ENCODE results near the gene TGFBR1. TPM values are rescaled to one million over a fixed set of nuclear protein-coding genes. Genes with fewer than 3 reads are reported as not detected.

TGFBR1 gene
- 10 to 100 TPM; 85.0 to 91.6 TPM for total RNA-seq
- long read RNA-seq, donor 1, full-length matches to known transcripts, result 14 of 33 reads
- long read RNA-seq, donor 1, partial matches to known transcripts, result 3 of 33 reads
- long read RNA-seq, donor 1, other reads (novel, unspliced or antisense), result 16 of 33 reads
- long read RNA-seq, donor 2, partial matches to known transcripts, result 0 of 8 reads
- long read RNA-seq, donor 2, other reads (novel, unspliced or antisense), result 8 of 8 reads

DNA sequence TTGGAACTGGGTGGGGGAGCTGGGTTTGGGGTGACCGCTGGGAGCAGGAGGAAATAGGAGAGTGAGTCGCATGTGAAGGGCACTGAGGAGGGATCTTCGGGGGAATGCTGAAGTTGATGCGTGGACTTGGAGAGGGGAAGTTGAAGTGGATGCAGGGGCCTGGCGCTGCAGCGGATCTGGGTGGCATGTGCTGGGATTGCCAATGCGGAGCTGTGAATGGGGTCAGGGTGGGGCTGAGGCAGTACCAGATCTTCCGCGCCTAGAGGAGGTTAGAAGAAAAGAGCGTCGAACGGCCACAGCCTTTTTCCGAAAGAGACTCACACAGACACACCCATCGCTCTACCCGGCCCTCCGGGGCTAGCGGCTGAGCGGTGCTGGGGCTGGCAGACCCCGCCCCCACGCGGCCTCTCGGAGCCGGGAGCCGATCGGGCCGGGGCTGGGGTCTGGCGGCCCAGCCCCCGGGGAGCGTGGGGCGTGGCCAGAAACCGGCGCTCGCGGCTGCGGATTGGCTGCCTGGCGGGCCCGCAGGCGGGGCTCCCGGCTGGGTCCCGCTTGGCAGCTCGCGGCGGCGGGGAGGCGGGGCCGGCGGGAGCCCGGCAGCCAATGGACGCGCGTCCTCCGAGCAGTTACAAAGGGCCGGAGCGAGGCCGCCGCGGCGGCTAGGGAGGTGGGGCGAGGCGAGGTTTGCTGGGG, at the start of gene TGFBR1:
Gene TGFBR1, plus strand, starts transcription at position 655 of the 693 bp plus-strand sequence. CDS start 93 bp downstream, outside the sequence.
- intact Hi-C loops (cut with DNase I), result no loop called here
- peak; percentile 98 for DNase-seq (ENCODE audit: low spot score)

DNA sequence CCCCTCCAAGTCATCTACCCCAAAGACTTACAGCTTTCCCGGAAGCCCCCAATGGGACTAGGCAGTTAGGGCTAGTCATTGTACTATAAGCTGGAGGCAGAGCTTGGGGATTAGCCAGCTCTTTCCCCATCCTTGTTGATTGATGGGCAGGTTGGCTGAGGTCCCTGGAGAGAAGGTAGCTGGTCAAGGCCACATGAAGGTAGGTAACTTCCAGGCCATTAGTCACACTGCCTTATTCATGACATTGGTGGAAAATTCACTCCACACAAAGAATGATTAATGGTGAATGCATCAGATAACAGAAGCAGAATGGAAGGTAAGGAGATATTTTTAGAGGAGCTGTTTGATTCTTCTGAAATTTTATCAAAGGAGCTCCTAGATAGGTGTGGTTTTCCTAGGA, 49.5 kb upstream of the TGFBR1 start:
- no peak for DNase-seq (ENCODE audit: low spot score)
- intact Hi-C loops (cut with DNase I), result loop anchor here in 1 of 2 donors (5.0 kb wide), 1 partner anchor 938 kb away; the partner anchor contains the start of gene TRIM14

DNA sequence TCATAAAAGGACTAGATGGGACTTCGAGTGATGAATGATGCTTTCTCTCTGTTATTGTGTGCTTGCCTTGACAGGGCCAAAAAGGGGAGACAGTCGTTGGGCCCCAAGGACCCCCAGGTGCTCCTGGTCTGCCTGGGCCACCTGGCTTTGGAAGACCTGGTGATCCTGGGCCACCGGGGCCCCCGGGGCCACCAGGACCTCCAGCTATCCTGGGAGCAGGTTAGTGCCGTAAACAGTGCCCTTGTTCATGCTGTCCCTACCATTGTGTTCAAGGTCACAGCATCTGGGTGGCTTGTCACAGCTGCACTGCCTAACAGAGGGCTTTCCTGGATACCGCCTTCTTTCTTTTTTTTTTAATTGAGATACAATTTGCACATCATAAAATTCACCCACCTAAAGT, 48.7 kb upstream of the TGFBR1 start:
- intact Hi-C loops (cut with DNase I), result loop anchor here in 1 of 2 donors (5.0 kb wide), 1 partner anchor 939 kb away; the partner anchor contains the start of gene TRIM14
- no peak for DNase-seq (ENCODE audit: low spot score)

DNA sequence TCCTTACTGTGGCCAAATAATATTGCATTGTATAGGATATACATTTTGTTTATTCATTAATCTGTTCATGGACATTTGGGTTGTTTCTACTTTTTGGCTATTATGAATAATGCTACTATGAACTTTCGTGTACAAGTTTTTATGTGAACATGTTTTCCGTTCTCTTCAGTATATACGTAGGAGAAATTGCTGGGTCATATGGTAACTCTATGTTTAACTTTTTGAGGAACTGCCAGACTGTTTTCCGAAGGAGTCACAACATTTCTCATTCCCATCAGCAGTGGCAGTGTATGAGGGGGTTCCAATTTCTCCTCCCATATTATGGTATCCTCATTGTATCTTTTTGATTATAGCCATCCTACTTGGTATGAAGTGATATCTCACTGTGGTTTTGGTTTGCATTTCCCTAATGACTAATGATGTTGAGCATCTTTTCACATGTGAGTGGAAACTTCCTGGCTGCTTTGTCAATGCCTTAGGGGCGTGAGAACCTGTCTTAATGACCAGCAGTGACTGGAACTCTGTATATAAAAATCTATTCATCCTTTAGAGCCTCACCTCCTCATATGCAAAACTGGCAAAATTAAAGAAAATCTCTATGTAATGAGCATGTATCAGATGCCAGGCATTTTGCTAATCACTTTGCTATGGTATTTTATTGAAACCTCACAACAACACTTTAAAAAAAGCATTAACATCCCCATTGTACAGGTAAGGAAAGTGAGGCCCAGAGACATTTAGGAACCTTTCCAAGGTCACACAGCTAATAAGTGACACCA, 47.8 kb upstream of the TGFBR1 start:
- DNase-seq (ENCODE audit: low spot score), result no peak
- intact Hi-C loops (cut with DNase I), result loop anchor here in 1 of 2 donors (5.0 kb wide), 1 partner anchor 940 kb away; the partner anchor contains the start of gene TRIM14

DNA sequence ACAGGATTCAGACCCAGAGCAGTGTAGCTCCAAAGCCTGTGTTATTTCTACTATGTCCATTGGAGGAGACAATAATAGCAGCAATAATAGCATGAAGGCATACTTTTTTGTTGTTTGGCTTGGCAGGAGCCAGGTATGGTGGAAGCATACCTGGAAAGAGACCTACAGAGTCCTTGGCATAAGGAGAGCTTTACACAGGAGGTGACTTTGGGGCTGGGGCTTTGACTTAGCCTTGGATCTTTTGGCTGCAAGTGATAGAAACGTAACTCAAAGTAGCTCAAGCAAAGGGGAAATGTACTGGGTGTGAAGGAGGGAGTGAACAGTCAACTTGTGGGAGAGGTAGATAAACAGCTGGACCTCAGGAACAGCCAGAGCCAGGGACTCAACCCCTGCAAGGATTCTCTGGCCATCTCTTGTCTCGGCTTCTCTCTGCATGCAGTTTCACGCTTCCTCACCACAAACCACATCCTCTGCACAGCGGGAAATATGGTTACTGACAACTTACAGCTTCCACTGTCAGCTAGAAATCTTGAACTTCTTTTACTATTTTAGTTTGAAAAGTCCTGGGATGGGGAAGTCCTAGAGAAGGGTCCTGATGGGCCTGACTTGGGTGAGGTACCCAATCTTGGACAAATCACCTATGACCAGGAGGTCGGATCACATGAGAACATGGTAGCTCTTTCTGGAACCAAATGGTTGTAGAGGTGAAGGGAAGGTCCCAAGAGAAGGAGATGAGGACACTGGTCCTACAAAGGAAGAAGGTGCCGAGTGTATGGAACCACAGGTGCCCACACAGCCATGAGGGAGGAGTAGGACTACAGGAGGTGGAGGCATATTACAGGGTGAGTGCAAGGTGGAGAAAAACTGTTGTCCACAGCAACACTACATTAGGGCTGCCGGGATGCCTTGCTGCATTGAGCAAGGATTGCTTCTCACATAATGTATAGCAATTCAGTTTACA, 47.0 kb upstream of the TGFBR1 start:
- intact Hi-C loops (cut with DNase I), result loop anchor here in 1 of 2 donors (5.0 kb wide), 1 partner anchor 941 kb away; the partner anchor contains the start of gene TRIM14

DNA sequence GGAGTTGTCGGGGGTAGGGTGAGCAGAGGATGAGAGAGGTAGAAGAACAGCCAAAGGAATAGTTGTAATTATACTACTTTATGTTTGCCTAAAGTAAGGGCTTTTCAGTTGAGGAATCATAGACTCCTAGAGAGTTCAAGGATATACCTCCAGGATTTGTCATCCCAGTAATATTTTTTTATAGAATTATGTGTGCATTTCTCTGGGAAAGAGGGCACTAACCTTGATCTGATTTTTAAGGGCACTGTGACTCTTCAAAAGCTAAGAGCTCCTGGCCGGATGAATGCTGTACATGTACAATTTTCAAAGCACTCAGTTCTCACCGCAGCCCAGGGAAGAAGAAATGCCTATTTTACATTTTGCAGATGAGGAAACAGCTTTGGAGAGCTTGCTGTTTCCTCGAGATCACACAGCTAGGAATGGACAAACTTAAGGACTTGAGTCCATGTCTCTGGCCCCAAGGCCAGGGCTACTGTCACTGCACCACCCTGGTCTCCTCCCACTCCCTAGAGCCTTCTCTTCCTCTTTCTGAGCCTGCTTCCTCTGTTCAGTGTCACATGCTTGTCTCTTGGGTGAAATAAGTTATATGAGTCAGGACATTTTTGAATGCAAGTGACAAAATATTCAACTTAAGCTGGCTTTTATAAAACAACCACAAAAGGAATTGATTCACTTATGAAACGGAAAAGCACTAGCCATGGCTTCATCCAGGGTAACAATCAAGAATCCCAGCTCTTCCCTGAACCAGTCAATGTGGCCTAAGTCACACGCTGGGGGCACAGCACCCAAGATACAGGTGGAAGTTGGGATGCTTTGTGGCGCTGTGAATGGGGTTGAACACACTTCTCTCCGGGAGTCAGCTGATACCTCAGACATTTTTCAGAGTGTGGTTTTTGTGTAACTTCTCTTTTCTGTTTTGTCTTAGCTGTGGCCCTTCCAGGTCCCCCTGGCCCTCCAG, 45.7 kb upstream of the TGFBR1 start:
- intact Hi-C loops (cut with DNase I), result loop anchor here in 1 of 2 donors (5.0 kb wide), 1 partner anchor 942 kb away; the partner anchor contains the start of gene TRIM14
- no peak for DNase-seq (ENCODE audit: low spot score)

More for the DNA sequence above, 47.0 kb upstream of the TGFBR1 start:
- no peak for DNase-seq (ENCODE audit: low spot score)

DNA sequence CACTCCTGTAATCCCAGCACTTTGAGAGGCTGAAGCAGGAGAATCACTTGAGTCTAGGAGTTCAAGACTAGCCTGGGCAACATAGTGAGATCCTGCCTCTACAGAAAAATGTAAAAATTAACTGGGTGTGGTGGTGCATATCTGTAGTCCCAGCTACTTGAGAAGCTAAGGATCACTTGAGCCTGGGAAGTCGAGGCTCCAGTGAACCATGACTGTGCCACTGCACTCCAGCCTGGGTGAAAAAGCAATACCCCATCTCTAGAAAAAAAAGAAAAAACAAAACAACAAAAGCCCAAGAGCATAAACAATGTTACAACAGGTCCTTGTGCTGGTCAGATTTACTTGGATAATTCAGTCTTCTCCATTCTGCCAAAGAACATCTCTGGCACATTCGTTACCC, 44.3 kb upstream of the TGFBR1 start:
- DNase-seq (ENCODE audit: low spot score), result no peak
- intact Hi-C loops (cut with DNase I), result no loop called here

DNA sequence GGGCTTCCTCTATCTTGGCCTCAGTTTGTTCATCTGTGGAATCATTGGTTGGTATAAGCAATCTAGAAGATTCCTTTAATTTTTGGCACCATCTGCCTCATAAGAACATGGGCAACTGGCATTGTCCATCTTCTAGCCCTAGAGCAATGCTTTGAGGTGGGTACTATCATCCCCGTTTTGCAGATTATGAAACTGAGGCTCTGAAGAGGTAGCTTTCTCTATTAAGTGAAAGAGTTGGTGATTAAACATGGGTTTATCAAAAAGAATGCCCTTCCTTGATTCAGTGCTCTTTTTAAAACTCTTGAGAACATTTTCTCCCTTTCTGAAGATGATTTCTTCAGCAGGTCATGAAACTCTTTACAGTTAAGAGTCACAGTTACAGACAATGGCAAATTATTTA, 42.4 kb upstream of the TGFBR1 start:
- intact Hi-C loops (cut with DNase I), result no loop called here
- no peak for DNase-seq (ENCODE audit: low spot score)

DNA sequence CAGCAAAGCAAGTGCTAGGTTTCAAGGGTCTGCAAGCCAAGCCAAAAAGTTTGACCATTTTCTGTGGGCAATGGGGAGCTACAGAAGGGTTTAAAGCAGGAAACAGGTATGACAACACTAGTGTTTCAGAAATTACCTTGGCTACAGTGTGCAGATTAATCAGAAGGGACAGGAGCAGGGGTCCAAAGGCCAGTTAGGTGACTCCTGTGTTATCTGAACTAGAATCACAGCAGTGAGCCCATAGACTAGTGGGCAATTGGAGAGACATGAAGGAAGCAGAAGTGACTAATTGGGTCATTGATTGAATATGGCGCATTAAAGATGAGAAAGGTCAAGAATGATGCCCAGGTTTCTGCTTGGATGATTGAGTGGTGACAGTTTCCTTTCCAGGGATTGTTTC, 41.4 kb upstream of the TGFBR1 start:
- intact Hi-C loops (cut with DNase I), result no loop called here
- DNase-seq (ENCODE audit: low spot score), result no peak

DNA sequence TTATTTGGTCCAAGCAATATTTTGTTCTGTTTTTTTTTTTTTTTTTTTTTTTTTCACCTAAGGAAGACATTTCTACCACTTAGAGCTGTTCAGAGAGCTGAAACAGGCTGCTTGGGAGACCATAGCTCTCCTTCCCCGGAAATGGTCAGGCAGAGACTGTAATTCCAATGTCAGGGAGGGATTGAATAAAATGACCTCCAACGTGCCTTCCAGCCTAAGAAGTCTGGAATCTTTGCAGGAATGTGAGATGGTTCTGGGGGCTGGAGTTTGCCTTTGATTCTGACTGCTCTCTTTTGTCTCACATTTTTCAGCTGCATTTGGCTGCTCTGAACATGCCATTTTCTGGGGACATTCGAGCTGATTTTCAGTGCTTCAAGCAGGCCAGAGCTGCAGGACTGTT, 38.3 kb upstream of the TGFBR1 start:
- DNase-seq (ENCODE audit: low spot score), result no peak
- intact Hi-C loops (cut with DNase I), result no loop called here

DNA sequence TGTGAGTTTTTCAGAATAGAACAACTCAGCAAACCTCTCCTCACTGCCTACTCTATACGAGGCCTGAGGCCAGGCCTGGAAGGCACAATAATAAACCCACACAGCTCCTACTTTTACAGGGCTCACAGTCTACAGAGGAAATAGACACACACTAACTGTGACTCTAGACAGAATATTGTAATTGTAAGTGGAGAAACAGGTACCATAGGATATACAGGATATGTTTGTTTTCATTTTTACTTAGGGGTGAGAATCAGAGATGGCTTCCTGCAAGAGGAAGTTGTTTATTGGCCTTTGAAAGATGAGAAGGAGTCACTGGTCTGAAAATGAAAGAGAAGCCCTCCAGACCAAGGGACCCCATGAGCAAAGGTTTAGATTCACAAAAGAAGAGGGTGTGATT, 35.8 kb upstream of the TGFBR1 start:
- no peak for DNase-seq (ENCODE audit: low spot score)
- intact Hi-C loops (cut with DNase I), result no loop called here

DNA sequence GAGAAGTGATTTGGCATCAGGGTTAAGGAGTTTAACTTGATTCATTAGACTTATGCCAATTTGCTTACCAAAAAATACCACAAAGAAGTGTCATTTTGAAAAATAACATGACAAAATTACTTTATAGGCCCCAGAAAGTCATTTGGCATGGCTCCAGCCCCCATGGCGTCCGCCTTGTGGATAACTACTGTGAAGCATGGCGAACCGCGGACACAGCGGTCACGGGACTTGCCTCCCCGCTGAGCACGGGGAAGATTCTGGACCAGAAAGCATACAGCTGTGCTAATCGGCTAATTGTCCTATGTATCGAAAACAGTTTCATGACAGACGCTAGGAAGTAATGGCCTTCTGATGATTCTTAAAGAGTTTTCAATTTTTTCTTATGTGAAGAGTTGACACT, 35.4 kb upstream of the TGFBR1 start:
- no peak for DNase-seq (ENCODE audit: low spot score)
- intact Hi-C loops (cut with DNase I), result no loop called here

DNA sequence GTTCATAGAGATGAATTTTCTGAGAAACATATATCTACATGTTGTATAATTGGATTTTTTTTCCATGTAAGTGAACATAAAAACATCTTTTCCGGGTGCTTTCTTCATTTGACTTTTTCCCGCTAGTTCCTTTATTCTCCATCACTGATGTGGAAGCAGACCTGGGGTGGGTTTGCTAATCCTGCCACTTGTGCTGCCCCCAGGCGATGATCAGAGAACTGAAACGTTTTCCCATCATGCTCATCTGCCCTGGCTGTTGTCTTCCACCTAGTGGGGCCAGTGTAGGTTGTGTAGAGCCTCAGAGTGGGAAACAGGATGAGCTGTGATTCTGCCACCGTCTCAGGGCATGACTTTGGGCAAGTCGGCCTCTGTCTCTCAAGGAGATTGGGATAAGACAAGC, 34.2 kb upstream of the TGFBR1 start:
- DNase-seq (ENCODE audit: low spot score), result no peak
- intact Hi-C loops (cut with DNase I), result no loop called here

DNA sequence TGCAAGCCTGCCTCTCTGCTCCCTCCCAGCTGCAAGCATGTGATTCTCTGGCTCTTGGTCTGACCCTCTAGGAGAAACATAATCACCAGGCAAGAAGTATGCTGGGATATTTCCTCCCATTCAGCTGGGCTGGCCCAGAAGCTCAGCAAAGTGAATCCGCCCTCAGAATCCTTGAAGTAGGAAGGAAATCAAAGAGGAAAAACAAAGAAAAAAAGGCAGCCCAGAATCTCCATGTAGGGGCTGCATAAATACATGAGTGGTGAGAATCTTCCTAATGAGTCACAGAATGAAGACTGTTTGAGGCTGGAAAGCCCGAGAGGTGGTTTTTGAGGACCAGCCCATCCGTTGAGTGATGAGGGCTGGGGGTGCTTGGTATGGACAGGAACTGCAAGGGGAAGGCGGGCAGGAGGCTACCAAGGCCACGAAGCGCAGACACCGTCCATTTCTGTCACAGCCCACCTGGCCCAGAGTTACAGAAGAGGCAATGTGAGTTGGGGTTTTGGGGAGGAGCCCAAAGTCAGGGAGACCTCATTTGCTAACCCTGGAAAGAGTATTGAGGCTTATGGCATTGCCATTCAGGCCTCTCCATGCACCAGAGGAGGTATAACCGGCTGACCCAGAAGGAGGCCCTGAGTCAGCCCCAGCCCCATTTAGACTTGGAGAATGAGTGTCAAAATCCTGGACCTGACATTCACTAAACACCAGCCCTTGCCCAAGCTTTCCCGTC, 33.4 kb upstream of the TGFBR1 start:
- intact Hi-C loops (cut with DNase I), result no loop called here
- no peak for DNase-seq (ENCODE audit: low spot score)

DNA sequence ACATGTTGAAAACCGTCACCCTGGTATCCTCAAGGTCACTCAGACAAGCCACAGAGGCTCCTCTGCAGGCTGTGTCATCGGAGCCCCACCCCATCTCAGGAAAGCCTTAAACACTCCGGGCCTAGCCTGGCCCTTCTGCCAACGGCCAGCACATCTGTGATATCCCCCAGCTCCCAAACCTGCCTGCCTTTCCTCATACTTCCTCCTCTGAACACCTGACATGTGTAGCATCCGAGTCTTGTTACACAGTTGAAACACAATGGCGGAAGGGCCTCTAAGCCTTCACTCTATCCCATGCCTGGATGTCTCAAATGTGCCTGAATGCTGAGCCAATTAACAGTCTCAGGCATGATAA, 32.9 kb upstream of the TGFBR1 start:
- DNase-seq (ENCODE audit: low spot score), result no peak
- intact Hi-C loops (cut with DNase I), result no loop called here

DNA sequence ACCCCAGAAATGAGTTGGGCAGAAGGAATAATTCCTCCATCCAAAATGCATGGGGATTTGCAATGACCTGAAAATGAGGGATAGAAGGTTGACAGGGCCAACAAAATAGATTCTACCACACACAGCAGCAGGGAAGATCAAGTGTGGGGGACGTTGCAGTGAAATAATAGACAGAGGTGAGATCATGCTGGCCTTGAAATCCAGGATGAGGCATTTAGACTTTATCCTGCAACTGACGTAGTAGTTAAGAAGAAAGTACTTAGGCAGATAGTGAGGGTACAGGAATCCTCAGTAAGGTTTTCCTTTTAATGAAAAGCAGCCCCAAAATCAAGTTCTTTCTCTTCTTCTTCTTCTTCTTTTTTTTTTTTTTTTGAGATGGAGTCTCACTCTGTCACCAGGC, 31.6 kb upstream of the TGFBR1 start:
- intact Hi-C loops (cut with DNase I), result no loop called here
- no peak for DNase-seq (ENCODE audit: low spot score)
